Measurements from ENCODE around the gene IFIT3.
"Not testable (repeated sequence)": the region's sequence is repeated elsewhere in the genome, so short reads cannot be mapped to it uniquely, and the experiment has no call there.

GRCh38 chr10:89350631-89351315 is 23.0 kb downstream of the IFIT3 start:
- TF ChIP-seq CTCF (IDR thresholded peaks at IDR 0.05; ENCODE audit: low read depth, low read length); POLR2A (IDR thresholded peaks at IDR 0.05; ENCODE audit: extremely low read depth, insufficient read length); MAX (IDR thresholded peaks at IDR 0.05; ENCODE audit: low read depth, low read length); MYC (IDR thresholded peaks at IDR 0.05; ENCODE audit: low read depth, low read length): not testable (repeated sequence)
